Fibroblast of skin of abdomen (primary cell): ENCODE measurements around the gene TRIM42. TPM values are rescaled to one million over a fixed set of nuclear protein-coding genes. Genes with fewer than 3 reads are reported as not detected.

ENCODE experiments used
- DNase-seq: peaks from one replicate; pipeline ENCODE4 v3.0.0-alpha.2; 2013
- polyA plus RNA-seq, 2 experiments: library from polyadenylated mRNA; unstranded; fragments of 120-200 nt; gene quantifications; one replicate each; pipeline ENCODE4 v1.2.1, GENCODE V29; 2013; ENCODE audit not compliant: insufficient read length in 2 of 2

TRIM42 gene
- not detected for polyA plus RNA-seq (2013, experiment 1 of 2; ENCODE audit: insufficient read length)
- polyA plus RNA-seq (2013, experiment 2 of 2; ENCODE audit: insufficient read length): not detected

DNA sequence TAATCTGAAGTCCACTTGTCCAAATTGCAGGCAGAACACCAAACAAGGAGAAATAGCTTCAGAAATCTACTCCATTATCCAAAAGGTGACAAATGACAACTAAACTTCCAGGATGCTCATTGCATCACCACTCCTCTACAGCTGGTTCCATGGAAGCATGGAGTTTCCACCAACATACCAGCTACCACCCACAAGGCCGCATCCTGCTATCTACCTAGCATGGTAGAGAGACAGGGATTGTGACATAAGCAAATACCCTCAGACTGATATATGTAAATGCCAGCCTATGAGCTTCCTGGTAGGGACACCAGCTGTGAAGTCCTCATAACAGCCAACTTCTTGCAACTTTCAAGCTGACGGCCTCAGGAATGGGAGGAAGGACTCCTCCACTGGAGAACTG is at the start of gene TRIM42:
Gene TRIM42 (plus strand): TSS at position 301 of the 400 bp plus-strand sequence. CDS start 166 bp downstream, outside the sequence.
- DNase-seq: no peak

DNA sequence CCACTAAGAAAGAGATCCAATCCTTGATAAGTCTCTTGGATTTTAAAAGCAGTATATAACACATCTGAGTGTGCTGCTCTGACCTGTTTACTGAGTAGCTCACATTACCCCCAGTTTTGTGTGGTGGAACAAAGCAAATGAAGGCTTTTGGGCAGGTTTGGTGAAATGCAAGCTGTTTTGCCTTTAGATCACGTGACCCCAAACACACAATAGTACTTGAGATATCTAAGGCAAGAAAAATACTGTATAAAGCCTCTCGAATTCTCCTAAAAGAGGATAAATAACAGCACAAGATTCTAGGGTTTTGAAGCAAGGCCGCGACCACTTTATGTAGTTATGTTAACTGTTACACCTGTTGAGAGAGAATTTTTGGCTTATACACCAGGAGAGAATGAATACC is 49.3 kb upstream of the TRIM42 start:
- no peak for DNase-seq

DNA sequence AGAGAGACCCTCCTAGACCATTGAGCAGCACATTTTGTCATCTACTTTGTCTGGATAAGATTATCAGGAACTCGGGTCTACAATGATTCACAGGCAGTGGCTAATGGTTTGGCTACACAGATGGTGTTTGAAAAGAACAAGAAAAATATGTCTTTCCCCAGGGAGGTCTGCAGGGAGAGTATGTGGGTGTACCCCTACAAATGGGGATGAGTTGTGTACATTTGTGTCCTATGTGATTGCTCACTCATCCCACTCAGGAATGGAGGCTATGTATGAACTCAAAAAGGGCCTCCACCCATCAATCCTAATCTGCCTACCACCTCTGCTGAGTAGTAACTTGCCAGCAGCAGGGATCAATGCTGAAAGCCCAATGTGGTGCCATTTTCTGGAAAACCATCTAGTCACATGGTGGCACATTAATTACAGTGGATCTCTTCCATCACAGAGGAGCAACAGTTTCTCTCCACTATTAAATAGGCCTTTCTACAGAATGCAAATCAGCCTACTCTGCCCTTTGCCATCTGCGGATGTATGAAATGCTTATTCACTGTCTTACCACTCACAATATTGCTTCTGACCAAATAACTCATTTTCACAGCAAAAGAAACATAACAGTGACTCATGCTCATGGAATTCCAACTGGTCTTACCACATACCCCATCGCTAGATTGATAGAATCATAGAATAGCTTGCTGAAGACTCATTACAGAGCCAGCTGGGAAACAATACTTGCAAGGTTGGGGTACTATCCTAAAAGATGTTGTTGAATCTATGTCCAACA is 48.3 kb upstream of the TRIM42 start:
- DNase-seq: peak; percentile 86

DNA sequence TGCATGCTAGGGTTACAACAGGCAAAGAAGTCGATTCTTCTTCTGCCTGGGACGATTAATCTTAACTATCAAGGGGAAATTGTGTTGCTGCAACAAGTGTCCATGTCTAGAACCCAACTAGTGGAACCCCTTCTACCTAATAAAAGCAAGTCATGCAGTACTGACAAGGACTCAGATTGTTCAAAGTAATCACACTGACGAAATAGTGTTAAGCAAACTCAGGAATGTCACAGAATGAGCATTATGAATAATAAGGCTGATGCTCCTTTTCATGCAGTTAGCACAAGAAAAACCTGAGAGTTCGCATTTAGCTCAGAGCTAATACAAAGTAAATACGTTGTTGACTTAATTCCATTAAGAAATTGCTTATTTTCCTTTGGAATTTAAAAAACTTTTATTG is 47.5 kb upstream of the TRIM42 start:
- DNase-seq: no peak

DNA sequence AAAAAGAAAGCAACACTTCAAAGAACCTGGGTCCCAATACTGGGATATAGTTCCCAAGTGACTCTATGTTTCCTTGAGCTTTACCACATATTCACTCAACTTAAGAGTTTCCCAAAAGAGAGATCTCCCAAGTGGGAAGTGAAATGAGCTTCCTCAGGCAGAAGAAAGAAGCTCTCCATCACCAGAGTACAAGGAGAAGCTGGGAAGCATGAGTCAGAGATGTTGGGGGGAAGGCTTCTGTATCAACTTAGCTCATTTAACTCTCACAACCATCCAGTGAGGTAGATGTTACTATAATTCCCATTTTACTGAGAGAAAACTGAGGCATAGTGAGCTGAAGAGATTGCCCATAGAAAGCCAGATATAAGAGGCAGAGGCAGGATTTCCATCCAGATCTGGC is 47.0 kb upstream of the TRIM42 start:
- DNase-seq: peak; percentile 4

DNA sequence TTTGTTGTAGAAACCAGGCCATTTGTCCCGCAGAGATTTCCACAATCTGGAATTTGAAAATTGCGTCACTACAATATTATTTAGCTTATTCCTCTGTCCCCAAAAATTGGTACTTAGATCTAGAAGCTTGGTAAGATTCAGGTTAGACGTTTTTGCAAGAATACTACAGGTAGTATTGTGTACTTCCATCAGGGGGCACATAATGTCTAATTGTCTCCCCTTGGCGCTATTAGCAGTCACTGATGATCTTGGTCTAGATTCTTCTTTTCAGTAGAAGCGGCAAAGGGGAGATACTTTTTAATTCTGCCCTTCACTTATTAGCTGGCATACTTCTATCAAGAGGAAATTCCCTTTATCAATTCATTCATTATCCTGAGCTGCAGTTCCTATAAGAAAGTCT is 42.6 kb upstream of the TRIM42 start:
- DNase-seq: no peak

DNA sequence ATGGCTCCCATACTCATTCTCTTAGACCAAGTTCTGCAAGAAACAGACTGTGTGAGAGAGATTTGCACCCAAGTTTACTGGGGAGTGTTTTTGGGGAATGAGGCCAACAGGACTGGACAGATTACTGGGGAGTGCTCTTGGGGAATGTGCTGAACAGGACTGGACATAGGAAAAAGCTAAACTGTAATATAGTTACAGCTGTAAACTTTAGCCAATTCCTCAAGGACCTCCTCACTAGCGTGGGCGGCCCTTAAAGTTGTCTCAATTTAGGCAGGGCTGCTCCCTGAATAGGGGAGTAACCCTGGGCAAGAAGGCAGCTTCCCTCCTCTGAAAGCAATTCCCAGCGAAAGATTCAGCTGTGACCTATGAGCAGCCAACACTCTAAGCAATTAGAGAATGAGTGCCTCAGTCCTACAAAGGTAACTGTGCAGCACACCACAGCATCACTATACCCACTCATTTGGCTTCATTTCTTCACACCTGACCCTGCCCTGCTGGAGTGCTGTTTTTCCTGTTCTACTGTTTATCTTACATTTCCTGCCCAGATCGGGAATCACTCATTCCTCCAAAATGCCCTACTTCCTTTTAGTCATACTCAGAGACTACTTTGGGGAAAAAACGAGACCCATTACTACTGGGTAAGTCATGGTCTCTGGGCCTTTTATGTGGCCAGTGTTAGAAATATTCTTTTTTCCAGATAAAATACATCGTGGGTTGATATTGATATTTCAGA is 41.3 kb upstream of the TRIM42 start:
- no peak for DNase-seq

DNA sequence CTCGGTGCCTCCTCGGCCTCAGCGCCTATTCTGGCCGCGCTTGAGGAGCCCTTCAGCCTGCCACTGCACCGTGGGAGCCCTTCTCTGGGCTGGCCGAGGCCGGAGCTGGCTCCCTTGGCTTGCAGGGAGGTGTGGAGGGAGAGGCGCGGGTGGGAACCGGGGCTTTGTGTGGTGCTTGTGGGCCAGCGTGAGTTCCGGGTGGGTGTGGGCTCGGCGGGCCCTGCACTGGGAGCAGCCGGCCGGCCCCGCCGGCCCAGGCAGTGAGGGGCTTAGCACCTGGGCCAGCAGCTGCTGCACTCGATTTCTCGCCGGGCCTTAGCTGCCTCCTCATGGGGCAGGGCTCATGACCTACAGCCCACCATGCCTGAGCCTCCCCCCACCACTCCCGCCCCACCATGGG is 26.6 kb upstream of the TRIM42 start:
- DNase-seq: no peak

DNA sequence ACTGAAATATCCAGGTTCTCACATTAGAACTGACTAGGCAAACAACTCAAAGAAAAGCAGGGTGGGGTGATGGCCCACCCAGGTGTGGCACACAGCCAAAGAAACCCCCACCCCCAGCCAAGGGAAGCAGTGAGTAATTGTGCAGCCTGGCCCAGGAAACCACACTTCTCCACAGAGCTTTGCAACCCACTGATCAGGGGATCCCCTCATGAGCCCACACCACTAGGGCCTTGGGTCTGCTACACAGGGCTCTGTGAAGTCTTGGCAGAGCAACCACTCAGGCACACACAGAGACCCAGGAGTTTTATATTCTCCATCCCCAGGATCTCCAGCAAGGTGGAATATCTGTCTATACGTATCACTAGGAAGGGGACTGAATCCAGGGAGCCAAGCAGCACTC is 22.2 kb upstream of the TRIM42 start:
- no peak for DNase-seq

DNA sequence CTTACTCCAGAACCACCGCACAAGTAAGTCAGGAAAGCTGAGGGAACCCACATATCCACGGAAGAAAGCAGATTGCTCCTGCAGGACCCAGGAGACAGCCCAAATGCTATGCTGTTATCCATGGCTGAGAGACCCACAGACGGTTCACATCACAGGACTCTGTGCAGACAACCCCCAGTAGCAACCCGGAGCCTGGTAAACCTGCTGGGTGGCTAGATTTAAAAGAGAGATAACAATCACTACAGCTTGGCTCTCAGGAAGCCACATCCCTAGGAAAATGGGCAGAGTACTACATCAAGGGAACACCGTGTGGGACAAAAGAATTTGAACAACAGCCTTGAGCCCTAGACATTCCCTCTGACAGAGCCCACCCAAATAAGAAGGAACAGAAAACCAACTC is 13.8 kb upstream of the TRIM42 start:
- DNase-seq: no peak

DNA sequence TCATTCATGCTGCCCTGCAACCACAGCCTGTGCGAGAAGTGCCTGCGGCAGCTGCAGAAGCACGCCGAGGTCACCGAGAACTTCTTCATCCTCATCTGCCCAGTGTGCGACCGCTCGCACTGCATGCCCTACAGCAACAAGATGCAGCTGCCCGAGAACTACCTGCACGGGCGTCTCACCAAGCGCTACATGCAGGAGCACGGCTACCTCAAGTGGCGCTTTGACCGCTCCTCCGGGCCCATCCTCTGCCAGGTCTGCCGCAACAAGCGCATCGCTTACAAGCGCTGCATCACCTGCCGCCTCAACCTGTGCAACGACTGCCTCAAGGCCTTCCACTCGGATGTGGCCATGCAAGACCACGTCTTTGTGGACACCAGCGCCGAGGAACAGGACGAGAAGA is 4.7 kb downstream of the TRIM42 start:
- DNase-seq: no peak

DNA sequence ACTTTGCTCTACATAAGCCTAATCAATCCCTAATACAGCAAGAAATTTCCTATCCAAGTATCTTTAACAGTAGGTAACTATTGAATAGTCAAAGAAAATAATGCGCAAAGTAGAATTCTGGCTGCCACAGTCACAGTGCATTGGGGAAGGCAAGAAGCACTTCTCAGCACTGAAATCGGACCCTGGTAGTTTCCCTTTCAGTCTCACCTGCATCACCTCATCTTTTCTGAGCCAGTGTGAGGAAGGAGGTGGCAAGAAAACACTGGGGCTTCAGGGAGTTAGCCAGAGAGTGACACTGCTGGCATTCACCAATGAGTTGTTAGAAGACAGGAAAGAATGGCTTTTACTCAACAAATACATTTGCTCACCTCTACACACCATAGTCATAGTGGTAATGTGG is 8.3 kb downstream of the TRIM42 start:
- DNase-seq: no peak

DNA sequence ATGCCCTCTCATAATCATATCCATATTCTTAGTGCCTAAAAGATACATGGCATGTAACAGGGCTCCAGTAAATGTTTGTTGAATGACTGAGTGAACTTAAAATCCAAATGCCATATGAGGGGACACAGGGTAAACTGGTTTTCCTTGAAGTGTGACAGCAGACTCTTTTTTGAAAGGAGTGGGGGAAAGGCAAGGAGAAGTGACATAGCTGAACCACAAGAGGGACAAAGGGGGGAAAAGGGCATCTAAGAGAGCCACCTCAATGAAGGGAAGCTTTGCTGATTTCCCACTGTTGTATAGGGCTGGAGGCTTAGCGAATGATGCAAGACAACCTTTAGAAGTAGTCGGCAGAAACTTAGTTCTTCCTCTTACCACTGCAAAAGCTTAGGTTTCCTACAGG is 9.1 kb downstream of the TRIM42 start:
- no peak for DNase-seq

DNA sequence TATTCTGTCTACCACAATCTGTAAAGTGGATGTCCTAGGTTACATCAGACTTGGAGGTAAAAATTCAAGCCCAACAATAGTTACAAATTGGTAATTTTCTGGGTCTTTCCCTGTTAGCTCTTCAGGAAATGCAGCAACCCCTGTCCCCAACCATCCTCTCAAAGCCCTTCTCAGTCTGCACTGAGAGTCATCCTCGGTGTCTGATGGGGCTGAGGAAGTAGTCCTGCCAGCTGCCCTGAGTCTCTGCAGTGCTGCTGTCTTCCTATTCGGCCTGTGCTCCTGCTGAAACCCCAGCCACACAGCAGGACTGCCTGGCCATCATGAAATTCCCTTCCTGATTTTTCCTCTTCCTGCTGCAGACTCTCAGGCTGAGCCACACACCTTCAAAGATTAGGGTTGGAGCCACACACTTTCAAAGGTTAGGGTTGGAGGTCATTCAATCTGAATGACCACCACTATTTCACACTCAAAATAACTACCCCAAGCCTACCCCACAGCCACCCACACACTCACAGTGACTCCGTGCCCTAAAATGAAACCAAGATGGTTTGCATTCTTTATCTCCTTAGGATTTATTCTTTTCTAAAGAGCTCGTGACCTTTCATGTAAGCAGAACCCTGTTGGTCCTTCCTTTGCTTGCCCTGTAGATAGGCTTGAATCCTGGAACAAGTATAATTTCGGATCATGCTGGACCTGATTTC is 17.6 kb downstream of the TRIM42 start:
- no peak for DNase-seq

DNA sequence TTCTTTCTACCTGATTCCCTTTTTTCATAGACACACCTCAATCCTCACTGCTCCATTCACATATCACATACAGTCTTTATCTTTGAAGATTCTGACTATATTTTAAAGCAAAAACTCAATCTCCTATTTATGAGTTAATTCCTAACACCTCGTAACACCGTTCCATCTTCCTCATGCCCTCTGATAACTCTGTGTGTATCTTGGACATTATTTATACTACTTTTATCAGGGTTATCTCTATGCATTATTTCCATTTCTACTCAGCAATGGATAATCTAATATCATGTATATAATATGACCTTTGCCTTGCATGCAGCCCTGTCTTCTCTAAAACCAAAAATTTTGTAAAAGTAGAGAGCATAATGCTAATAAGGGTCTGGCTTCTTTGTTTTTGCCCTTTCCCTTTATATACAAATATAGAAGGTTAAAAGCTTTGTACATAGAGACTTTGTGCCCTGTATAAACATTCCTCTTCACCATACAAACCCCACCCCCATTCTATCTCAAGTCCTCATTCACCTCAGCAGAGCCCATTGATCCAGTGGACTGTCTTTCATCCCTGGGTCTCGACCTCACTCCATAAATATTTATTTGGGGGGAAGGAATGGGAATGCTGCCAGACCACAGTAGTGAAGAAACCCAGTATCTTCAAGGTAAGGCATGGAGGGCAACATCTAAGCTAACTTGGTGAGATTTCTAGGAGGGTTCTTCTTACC is 21.8 kb downstream of the TRIM42 start:
- DNase-seq: no peak

DNA sequence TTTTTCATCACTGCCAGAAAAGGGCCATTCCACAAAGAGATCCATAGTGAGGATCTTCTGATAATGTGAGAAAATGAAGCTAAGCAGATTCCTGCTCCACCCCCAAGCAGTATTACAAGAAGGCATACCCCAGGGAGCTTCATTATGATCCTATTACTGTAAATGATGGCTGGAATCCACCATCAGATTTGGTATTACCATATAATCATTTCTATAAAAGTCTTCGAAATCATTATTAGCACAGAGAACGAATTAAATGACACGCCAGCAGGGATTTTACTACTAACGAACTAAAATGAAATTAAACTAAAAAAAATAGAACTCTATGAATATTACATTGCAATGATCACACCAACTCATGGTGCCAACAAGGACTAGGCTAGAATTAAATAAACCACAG is 24.4 kb downstream of the TRIM42 start:
- no peak for DNase-seq

DNA sequence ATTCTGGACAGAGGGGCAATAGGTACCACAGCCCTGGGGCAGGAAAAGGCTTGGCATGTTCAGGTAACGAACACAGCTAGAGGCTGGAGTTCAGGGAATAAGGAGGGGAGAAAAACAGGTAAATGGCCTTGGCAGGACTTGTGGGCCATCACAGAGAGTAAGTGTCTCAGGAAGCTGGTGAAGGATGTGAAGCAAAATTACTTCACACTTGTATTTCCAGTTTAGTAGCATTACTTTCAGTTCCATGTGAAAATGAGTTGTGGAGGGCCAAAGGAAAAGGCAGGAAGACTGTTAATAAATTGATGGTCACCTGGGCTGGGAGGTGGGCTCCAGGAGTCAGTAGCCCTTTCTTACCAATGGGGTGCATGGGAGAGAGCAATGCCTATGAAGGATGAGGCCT is 25.6 kb downstream of the TRIM42 start:
- DNase-seq: no peak

DNA sequence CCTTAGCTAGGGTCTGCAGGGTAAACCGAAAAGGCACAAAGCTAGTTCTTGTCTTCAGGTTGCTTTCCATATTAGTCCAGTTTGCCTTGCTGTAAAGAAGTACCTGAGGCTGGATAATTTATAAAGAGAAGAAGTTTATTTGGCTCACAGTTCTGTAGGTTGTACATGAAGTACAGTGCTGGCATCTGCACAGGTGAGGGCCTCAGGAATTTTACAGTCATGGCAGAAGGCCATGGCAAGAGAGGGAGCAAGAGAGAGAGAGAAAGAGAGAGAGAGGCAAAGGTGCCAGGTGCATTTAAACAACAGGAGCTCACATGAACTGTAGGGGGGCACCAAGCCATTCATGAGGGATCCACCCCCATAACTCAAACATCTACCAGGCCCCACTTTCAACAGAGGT is 26.9 kb downstream of the TRIM42 start:
- no peak for DNase-seq

DNA sequence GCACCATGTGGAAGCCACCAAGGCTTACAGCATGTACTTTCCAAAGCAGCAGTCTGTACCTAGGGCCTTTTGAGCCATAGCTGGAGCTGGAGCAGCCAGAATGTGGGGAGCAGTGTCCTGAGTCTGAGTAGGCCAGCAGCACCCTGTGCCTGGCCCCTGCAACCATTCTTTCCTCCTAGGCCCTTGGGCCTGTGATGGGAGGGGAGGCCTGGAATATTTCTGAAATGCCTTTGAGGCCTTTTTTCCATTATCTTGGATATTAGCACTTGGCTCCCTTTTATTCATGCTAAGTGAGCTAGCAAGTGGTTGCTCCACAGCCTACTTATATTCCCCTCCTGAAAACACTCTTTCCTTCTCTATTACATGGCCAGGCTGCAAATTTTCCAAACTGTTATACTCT is 28.1 kb downstream of the TRIM42 start:
- DNase-seq: no peak

DNA sequence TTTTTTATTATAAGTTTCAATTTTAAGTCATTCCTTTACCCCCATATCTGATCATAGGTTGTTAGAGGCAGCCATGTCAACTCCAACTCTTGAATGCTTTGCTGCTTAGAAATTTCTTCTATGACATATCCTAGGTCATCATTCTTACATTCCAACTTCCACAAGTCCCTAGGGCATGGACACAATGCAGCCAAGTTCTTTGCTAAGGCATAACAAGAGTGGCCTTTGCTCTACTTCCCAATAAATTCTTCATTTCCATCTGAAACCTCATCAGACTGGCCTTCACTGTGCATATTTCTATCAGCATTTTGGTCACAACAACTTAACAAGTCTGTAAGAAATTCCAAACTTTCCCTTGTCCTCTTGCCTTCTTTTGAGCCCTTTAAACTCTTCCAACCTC is 28.5 kb downstream of the TRIM42 start:
- DNase-seq: no peak

DNA sequence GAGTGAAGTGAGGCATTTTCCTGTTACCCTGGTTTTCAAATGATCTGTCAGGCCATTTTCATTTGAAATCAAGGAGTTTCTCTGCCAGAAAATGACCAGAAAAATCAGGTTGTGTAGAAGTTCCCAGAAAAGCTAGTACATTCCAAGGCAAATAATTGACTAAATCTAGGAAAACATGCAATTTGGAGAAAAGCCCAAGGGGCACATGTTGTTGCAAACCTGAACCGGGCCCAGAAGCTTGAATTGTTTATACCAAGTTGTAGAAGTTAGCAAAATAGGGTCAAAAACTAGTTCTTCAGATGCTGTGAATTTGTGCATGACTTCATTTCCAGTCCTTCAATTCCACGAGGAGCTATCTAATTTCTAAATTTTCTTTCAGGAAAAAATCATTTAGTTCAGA is 31.0 kb downstream of the TRIM42 start:
- no peak for DNase-seq

DNA sequence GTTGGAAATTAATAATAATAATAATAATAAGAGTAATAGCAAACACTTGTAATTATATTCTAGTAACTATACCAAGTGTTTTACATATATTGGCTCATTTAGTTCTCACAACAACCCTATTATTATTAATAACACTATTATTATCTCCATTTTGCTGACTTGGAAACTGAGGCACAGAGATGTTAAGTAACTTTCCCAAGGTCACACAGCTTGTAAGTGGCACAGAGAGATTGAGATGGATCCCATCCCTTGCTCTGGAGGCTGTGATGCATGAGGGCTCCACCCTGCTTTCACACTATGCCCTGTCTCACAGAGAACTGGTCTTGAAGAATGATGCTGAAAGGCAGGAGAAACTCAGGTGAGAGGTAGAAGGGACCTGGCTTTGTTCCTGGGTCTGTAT is 31.9 kb downstream of the TRIM42 start:
- no peak for DNase-seq
